ENCODE data around the gene SEC14L2. TPM values are rescaled to one million over a fixed set of nuclear protein-coding genes. Genes with fewer than 3 reads are reported as not detected.
A peak's percentile ranks its signal among the peaks of the same experiment; 100 is the strongest.

SEC14L2 gene
- 1.2 TPM for total RNA-seq
- long read RNA-seq, partial matches to known transcripts: 0 of 2 reads
- long read RNA-seq, other reads (novel, unspliced or antisense): 2 of 2 reads

GRCh38 chr22:30396871-30397655 lies at the start of gene SEC14L2:
TSS of gene SEC14L2 (plus strand) at chr22:30397018. CDS start at chr22:30397117, 99 bp downstream.
- Histone ChIP-seq H3K27me3 (ENCODE audit: low read depth) (peaks cover 64% of the 10 kb centered on the region), H3K9me3 (replicated peaks) (no peaks in the 10 kb centered on the region), H3K4me1 (peaks cover 21% of the 10 kb centered on the region), H3K36me3 (no peaks in the 10 kb centered on the region), H3K4me3 (peak within 1 kb of the TSS; percentile 73), H3K27ac (replicated peaks) (no peak within 1 kb of the TSS)
- intact Hi-C loops (cut with micrococcal nuclease): no loop called here
- TF ChIP-seq CTCF (IDR thresholded peaks at IDR 0.05; ENCODE audit: borderline replicate concordance): no peak
- peak; percentile 72 for DNase-seq

- H3K9me3 ChIP-seq (replicated peaks): no peaks in the 10 kb centered on the region
- TF ChIP-seq CTCF (IDR thresholded peaks at IDR 0.05; ENCODE audit: borderline replicate concordance): no peak
- H3K27me3 ChIP-seq (ENCODE audit: low read depth): no peaks in the 10 kb centered on the region
- H3K4me3 ChIP-seq: no peak overlapping the region
- H3K4me1 ChIP-seq: peaks cover 59% of the 10 kb centered on the region
- H3K27ac ChIP-seq (replicated peaks): no peak overlapping the region
- no peak for DNase-seq
- H3K36me3 ChIP-seq: peaks cover 99% of the 10 kb centered on the region
- intact Hi-C loops (cut with micrococcal nuclease): no loop called here
Observed at GRCh38 chr22:30347255-30347892, 49.4 kb upstream of the SEC14L2 start.

GRCh38 chr22:30348404-30348803 lies 48.4 kb upstream of the SEC14L2 start:
- H3K27ac ChIP-seq (replicated peaks): no peak overlapping the region
- DNase-seq: no peak

GRCh38 chr22:30348809-30349208 lies 48.0 kb upstream of the SEC14L2 start:
- Histone ChIP-seq H3K36me3 (peaks cover 93% of the 10 kb centered on the region), H3K4me3 (no peak overlapping the region), H3K4me1 (peaks cover 56% of the 10 kb centered on the region), H3K27ac (replicated peaks) (no peak overlapping the region), H3K27me3 (ENCODE audit: low read depth) (no peaks in the 10 kb centered on the region), H3K9me3 (replicated peaks) (no peaks in the 10 kb centered on the region)
- intact Hi-C loops (cut with micrococcal nuclease): no loop called here
- TF ChIP-seq CTCF (IDR thresholded peaks at IDR 0.05; ENCODE audit: borderline replicate concordance): no peak
- no peak for DNase-seq

More at GRCh38 chr22:30348404-30348803, 48.4 kb upstream of the SEC14L2 start:
- no peaks in the 10 kb centered on the region for H3K27me3 ChIP-seq (ENCODE audit: low read depth)
- H3K4me3 ChIP-seq: no peak overlapping the region
- peaks cover 97% of the 10 kb centered on the region for H3K36me3 ChIP-seq
- H3K4me1 ChIP-seq: peaks cover 56% of the 10 kb centered on the region
- H3K9me3 ChIP-seq (replicated peaks): no peaks in the 10 kb centered on the region
- no peak for TF ChIP-seq CTCF (IDR thresholded peaks at IDR 0.05; ENCODE audit: borderline replicate concordance)
- intact Hi-C loops (cut with micrococcal nuclease): no loop called here

GRCh38 chr22:30351226-30351625 lies 45.6 kb upstream of the SEC14L2 start:
- intact Hi-C loops (cut with micrococcal nuclease): no loop called here
- Histone ChIP-seq H3K27ac (replicated peaks) (no peak overlapping the region), H3K36me3 (peaks cover 68% of the 10 kb centered on the region), H3K9me3 (replicated peaks) (no peaks in the 10 kb centered on the region), H3K4me1 (peaks cover 80% of the 10 kb centered on the region), H3K27me3 (ENCODE audit: low read depth) (no peaks in the 10 kb centered on the region), H3K4me3 (no peak overlapping the region)
- no peak for DNase-seq
- no peak for TF ChIP-seq CTCF (IDR thresholded peaks at IDR 0.05; ENCODE audit: borderline replicate concordance)

Data from left ventricle myocardium inferior (tissue), 1 donor.